Measurements from ENCODE around the gene BPIFB4.
"Not testable (repeated sequence)": the region's sequence is repeated elsewhere in the genome, so short reads cannot be mapped to it uniquely, and the experiment has no call there.

BPIFB4 gene

DNA sequence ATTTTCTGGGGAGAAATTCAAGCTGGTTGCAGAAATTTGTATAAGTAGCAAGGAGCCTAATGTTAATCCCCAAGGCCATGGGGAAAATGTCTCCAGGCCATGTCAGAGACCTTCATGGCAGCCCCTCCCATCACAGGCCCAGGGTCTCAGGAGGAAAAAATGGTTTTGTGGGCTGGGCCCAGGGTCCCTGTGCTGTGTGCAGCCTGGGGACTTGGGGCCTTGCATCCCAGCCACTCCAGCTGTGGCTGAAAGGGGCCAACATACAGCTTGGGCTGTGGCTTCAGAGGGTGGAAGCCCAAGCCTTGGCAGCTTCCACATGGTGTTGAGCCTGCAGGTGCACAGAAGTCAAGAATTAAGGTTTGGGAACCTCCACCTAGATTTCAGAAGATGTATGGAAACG is 42.9 kb downstream of the BPIFB4 start:
- not testable (repeated sequence) for DNase-seq

DNA sequence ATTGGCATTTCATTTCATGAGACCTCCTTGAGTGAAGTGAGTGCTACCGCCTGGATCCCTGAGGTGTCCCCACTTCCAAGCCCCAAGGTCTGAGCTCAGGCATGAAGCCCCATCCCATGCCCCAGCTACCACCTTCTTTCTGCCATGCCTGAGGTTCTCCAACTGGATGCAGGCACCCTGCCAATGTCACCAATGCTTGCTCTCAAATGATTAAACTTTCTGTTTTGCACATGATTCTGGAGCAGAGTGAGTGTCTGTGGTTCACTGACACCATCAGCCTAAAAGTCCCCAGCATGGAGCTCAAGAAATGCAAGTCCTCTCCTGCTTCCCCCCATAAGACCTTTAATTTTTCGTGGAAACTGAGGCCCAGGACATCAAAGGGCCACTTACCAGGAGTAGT is 44.8 kb downstream of the BPIFB4 start:
- no peak for DNase-seq

- no peak for DNase-seq
These were observed 45.6 kb downstream of the BPIFB4 start for GRCh38 chr20:33124994-33125393.

- no peak for DNase-seq
These were observed 46.5 kb downstream of the BPIFB4 start for GRCh38 chr20:33125983-33126382.

DNA sequence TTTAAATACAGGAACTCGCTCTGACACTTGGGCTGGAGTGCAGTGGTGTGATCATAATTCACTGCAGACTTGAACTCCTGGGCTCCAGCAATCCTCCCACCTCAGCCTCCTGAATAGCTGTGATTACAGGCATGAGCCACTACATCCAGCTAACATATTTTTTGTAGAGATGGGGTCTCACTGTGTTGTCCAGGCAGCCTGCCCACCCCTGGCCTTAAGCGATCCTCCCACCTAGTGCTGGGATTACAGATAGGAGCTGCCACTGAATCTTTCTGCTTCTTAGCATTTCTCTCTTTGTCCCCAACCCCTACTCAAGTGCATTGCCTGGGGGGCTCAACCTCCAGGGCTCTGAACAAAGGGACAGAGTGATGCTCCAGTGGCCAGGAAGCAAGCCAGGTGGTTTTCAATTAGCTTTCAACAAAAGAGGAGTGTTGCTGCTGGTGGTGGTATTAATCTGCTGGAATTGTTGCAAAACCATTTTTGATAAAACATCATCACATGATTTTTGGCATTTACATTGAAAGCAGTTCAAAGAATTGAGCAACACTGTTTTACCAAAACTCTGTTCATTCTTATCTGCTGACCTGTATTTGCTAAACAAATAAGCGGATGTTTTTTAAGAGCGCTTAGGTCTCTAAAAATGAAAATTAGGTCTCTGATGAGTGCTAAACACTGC is 48.1 kb downstream of the BPIFB4 start:
- DNase-seq = no peak

GRCh38 chr20:33130568-33131061 is 51.2 kb downstream of the BPIFB4 start:
- DNase-seq = no peak

- DNase-seq = no peak
These were observed 52.6 kb downstream of the BPIFB4 start for GRCh38 chr20:33131949-33132473.

- DNase-seq = peak; percentile 74
These were observed 53.3 kb downstream of the BPIFB4 start for GRCh38 chr20:33132513-33133372.

DNA sequence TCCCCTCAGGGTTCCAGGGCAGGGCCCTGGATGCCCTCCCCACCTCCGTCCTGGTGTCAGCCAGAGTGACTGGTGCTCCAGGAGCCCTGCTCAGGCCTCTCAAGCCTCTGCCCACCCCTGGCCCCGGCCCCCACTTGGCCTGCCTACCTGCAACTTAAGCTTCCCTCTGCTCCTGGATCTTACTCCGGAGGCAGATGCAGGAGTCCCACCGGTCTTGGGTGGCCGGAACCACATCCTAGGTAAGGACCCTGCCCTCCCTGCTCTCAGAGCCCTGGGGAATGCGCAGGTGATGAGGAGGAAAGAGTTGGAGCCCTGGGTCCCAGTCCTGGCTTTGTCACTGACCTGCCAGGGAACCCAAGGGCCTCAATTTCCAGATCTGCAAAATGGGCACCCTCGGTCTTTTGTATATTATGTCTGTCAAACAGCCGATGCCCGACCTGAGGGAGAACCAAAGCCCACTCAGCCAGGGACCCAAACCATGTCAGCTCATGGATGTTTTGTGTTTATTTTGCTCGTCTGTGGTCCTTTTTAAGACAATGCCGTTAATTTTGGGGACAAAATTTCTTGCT is 54.0 kb downstream of the BPIFB4 start:
- no peak for DNase-seq

DNA sequence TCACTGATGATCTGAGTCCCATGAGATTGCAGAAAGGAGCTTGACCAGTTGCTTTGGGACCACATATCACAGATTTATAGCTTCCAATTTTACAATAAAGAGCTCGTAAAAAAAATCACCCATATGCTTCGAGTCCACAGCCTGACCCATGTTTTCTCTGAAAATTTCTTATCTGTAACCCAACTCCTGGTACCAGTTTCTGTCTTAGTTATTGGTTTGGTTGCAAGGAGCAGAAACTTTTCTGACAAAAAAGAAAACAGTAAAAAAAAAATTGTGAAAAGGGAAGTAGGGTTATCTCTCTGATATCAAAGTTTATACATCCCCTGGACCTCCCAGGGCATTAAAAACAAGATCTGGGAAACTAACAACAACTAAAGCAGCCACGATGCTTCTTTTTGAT is 57.8 kb downstream of the BPIFB4 start:
- no peak for DNase-seq

- peak; percentile 19 for DNase-seq
These were observed 60.0 kb downstream of the BPIFB4 start for GRCh38 chr20:33139467-33139866.

- DNase-seq = peak; percentile 42
These were observed 66.1 kb downstream of the BPIFB4 start for GRCh38 chr20:33145521-33145920.

GRCh38 chr20:33147299-33147698 is 67.9 kb downstream of the BPIFB4 start:
- DNase-seq = no peak

DNA sequence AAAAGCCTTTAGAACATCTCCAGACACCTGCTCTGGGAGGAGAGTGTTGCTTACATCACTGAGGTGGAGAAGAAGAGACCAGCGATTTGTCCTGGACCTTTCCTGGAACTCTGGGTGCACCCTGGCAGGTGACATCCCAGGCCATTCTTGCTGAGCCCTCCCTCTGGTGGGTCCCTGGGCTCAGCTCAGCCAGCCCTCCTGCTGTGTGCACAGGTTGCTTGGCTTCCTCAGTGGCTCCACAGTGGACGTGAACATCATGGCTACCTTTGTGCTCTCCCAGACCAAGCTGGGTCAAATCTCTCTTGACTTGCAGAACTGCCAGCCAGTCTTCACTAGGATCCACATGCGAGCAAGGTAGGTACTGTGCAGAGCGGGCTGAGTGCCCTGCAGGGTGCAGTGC is 68.6 kb downstream of the BPIFB4 start:
- peak; percentile 15 for DNase-seq

DNA sequence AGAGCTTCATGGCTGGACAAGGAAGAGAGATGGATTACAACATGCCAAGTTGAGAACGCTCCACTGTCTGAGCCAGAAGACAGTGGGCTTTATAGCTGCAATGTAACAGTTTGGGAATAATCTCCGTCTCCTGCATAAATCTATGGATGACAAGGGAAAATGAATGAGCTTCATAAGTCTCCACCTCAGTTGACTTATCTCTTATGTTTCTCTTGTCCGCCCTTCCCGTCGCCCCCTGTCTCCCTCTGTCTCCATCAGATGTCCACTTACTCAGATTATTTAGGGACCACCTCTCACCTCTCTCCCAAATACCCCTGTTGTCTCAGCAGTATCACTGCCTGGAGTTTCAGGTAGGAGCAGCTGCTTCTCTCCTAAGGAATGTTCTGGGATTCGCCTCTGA is 74.8 kb downstream of the BPIFB4 start:
- DNase-seq = peak; percentile 24

- DNase-seq = peak; percentile 45
These were observed 79.4 kb downstream of the BPIFB4 start for GRCh38 chr20:33158637-33159385.

DNA sequence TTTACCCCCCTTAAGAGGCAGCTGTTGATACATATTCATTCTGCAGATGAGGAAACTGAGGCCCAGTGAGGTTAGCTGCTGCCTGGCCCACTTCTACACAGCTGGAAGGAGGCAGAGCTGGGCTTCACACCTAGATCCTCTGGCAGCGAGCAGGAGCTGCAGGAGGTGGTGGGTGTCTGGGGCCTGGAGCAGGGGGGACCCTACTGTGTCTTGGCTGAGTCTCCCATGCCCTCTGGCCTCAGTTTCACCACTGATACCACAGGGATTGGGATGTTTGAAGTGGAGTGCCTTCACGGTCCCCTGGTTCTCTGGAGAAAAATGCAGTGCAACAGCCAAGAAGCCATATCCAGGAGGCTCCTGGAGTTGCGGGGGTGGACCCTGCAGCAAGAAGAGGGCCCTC is 80.3 kb downstream of the BPIFB4 start:
- peak; percentile 22 for DNase-seq

GRCh38 chr20:33160681-33161080 is 81.2 kb downstream of the BPIFB4 start:
- DNase-seq = peak; percentile 19
